GM19463 (cell line): ENCODE data around the gene DPY19L3.
"Not testable (repeated sequence)": the region's sequence is repeated elsewhere in the genome, so short reads cannot be mapped to it uniquely, and the experiment has no call there.

ENCODE experiments used
- ATAC-seq: cut with Tn5 transposase; IDR thresholded peaks from one replicate; pipeline ENCODE4 v1.9.1; 2021; ENCODE audit warnings: mild to moderate bottlenecking, moderate library complexity; ENCODE audit not compliant: unreplicated experiment

Gene DPY19L3

DNA sequence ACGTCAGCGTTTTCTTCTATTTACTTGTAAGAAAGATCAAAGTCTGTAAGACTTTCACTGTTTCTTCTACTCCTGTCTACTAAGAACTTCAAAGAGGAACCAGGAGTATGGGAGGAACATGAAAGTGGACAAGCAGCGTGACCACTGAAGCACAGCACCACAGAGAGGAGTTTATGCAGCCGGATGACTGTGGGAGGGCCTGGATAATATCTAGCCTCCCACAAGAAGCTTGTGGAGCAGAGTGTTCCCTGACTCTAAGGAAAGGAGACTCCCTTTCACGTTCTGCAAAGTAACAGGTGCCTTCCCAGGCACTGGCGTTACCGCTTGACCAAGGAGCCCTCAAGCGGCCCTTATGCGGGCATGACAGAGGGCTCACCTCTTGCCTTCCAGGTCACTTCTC lies 91.8 kb downstream of the DPY19L3 start:
- no peak for ATAC-seq

DNA sequence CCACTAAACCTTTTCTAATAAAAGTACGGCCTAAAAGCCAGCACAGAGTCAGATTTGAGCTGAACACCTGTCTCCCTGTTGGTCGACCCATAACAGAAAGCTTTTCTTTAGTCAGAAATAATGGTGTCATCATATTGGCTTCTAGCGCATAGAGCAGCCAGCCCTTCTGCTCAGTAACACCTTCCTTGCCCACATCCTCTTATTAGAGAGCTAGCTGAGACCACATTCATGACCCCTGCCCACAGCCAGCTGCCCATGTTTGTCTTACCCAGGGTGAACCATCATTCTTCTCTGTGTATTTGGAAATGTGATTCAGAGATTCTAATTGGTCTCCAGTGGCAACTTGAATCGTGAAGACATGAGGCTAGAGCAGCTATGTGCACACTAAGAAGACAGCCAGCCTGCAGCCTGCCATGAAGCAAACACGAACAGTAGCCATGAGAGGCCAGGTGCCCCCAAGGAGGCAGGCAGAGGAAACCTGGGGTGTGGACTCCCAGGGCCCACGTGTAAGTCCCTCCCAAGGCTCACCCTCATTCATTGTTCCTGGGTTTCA lies 93.2 kb downstream of the DPY19L3 start:
- ATAC-seq, result no peak

GRCh38 chr19:32512498-32512897 lies 106.9 kb downstream of the DPY19L3 start:
- not testable (repeated sequence) for ATAC-seq

- ATAC-seq, result no peak
Observed at GRCh38 chr19:32519023-32519422, 113.5 kb downstream of the DPY19L3 start.

DNA sequence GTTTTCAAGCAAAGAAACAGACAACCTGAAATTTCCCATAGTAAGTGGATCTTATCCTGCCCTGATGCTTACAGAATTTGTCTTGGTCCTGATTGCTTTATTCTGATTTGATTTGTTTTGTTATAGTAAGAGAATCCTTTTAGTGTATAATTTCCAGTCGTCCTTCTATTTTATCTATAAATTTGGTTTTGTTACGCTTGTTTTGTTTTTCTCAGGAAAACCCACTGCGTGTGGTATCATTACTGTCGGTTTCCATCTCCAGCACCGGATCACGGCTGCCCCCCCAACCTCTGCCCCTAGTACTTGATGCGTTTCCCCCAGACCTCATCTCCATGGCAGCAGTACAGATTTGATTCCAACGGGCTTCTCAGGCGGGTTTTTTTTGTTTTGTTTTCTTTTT lies 117.4 kb downstream of the DPY19L3 start:
- no peak for ATAC-seq

DNA sequence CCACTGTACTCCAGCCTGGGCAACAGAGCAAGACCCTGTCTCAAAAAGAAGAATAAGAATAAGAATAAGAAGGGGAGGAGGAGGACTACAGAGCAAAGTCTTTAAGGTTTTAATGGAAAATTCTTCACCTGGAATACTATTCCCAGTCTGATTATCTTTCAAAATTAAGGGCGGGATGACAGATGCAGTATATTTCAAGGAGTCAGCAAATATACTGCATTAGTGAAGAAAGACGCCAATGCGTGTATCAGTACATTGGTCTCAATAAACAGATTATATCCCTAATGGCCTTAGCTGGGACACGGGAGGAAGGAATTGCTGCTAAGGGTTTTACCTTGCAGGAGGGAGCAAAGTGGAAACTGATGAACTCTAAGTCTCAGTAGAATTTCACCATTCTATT lies 121.3 kb downstream of the DPY19L3 start:
- ATAC-seq, result no peak

DNA sequence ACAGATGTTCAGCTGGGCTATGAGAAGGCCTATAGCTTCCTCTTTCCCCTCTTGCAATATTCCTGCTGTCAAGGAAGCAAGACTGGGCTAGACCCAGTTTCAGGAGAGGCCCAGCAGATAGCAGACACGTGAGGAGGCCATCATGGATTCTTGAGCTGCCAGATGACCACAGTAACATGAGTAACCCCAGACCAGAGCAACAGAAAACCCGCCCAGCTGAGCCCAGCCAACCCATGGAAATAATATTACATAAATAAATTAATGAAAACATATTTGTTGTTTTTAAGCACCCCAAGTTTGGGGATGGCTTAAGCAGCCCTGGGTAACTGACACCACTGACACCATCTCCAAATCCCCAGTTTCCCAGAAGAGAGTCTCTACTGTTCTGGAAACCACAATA lies 125.2 kb downstream of the DPY19L3 start:
- no peak for ATAC-seq

DNA sequence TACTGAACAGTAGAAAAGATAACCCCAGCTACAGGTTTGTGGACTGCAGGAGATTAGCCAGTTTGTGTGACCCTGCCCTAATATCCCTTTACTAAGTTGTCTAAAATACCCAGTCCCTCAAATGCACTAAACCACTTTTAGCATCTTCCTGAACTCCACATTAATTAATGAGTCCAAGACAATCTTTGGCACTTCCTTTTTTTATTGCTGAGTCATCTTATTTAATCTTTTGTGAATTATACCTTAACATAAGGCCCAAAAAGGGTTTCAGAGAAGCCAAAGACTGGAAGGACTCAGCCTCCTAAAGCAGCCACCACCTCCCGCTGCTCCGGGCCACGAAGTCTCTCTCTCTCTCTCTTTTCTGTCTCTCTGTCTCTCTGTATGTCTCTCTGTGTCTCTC lies 126.7 kb downstream of the DPY19L3 start:
- ATAC-seq, result no peak
